ENCODE results near the gene RXRA. TPM values are rescaled to one million over a fixed set of nuclear protein-coding genes. Genes with fewer than 3 reads are reported as not detected.

The RXRA gene
- total RNA-seq, 1 donor from 2014 or later = 6.6 TPM

GRCh38 chr9:134403682-134404301, 77.5 kb downstream of the RXRA start:
- DNase-seq = no peak

- DNase-seq = no peak
Observed at GRCh38 chr9:134404376-134405358, 78.4 kb downstream of the RXRA start.

GRCh38 chr9:134405527-134405926, 79.3 kb downstream of the RXRA start:
- DNase-seq = no peak

GRCh38 chr9:134406366-134407120, 80.3 kb downstream of the RXRA start:
- DNase-seq = peak; percentile 22

- peak; percentile 81 for DNase-seq
Observed at GRCh38 chr9:134407121-134407779, 81.0 kb downstream of the RXRA start.

GRCh38 chr9:134408389-134408788, 82.1 kb downstream of the RXRA start:
- DNase-seq = no peak

- DNase-seq = no peak
Observed at GRCh38 chr9:134408939-134409737, 82.9 kb downstream of the RXRA start.

- no peak for DNase-seq
Observed at GRCh38 chr9:134410071-134410834, 84.0 kb downstream of the RXRA start.

GRCh38 chr9:134410835-134411217, 84.6 kb downstream of the RXRA start:
- DNase-seq = no peak

- DNase-seq = no peak
Observed at GRCh38 chr9:134411440-134412297, 85.4 kb downstream of the RXRA start.

GRCh38 chr9:134412298-134412711, 86.0 kb downstream of the RXRA start:
- no peak for DNase-seq

- DNase-seq = no peak
Observed at GRCh38 chr9:134413112-134413715, 87.0 kb downstream of the RXRA start.

- peak; percentile 71 for DNase-seq
Observed at GRCh38 chr9:134413890-134414623, 87.8 kb downstream of the RXRA start.

GRCh38 chr9:134414900-134415425, 88.7 kb downstream of the RXRA start:
- DNase-seq = no peak

- no peak for DNase-seq
Observed at GRCh38 chr9:134416385-134417015, 90.2 kb downstream of the RXRA start.

GRCh38 chr9:134418354-134418753, 92.1 kb downstream of the RXRA start:
- DNase-seq = no peak

GRCh38 chr9:134419000-134419683, 92.9 kb downstream of the RXRA start:
- no peak for DNase-seq
